Stimulated activated naive B cell treated with anti-CD40 and anti-IgM and Interleukin-4, amounts not matched to agents 10 μg/mL and 1 μg/mL and 100 μg/mL, for 72 hours (primary cell): ENCODE results near the gene MSI2.

Experiments used
- ATAC-seq, 2 donors: fragments of 150-1000 bp; cut with Tn5 transposase; replicated peaks; 2 replicates each; pipeline ENCODE4 v1.10.0; 2021; ENCODE audit warnings: moderate library complexity in 1 of 2
- DNase-seq: peaks from one replicate; pipeline ENCODE4 v3.0.0; 2021
- H3K27ac Mint-ChIP-seq: one replicate; pipeline ENCODE4 v1.8.0; 2022; ENCODE audit warnings: mild to moderate bottlenecking, mixed read lengths
- H3K27me3 Mint-ChIP-seq, 2 donors: one replicate each; pipeline ENCODE4 v1.8.0; 2022; ENCODE audit warnings: mixed read lengths in 2 of 2
- H3K36me3 Mint-ChIP-seq, 2 donors: one replicate each; pipeline ENCODE4 v1.8.0; 2022; ENCODE audit warnings: mixed read lengths in 2 of 2, mild to moderate bottlenecking in 1 of 2
- H3K4me1 Mint-ChIP-seq, 2 donors: one replicate each; pipeline ENCODE4 v1.8.0; 2022; ENCODE audit warnings: mixed read lengths in 2 of 2, mild to moderate bottlenecking in 1 of 2
- H3K4me3 Mint-ChIP-seq, 2 donors: one replicate each; pipeline ENCODE4 v1.8.0; 2022; ENCODE audit warnings: mild to moderate bottlenecking in 2 of 2, mixed read lengths in 2 of 2, moderate library complexity in 1 of 2
- H3K9me3 Mint-ChIP-seq, 2 donors: one replicate each; pipeline ENCODE4 v1.8.0; 2022; ENCODE audit warnings: mixed read lengths in 2 of 2, mild to moderate bottlenecking in 1 of 2

The MSI2 gene

DNA sequence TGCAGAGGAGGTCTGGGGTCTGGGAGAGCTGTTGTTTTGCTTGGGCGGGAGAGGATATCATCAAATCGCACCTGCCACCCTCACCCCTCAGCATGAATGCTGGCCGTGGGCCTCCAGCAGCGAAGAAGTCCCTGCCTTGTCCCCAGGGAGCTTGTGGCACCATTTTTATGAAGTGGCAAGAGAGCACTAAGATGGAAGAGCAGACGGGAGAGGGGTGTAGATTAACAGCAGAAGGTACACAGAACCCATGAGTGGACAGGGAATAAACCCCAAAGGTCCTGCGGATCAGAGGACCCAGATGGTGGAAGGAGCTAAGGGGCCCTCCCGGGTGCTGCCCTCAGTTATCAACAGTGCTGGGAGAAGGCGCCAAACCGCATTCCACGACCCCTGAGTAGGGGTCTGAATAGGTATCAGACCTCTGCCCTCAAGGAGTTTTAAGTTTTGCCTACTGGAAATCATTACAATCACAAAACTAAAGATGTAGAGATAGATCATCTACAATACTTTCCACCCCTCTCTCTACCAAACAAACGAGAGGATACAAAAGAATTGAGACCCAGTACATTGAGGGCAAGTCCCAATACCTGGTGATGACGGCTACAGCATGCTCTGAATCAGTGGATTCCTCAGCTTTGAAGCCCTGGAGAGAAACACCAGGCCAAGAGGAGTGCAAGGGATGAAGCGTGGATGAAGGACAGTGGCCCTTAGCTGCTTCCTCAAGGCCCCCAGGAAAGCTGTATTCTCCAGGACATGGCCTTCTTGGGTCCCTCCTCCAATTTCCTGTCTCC is 428.6 kb downstream of the MSI2 start:
- no peaks in the 10 kb centered on the region for H3K9me3 Mint-ChIP-seq
- H3K4me3 Mint-ChIP-seq, result no peak overlapping the region
- no peaks in the 10 kb centered on the region for H3K27me3 Mint-ChIP-seq
- DNase-seq (no peak), ATAC-seq (no peak)
- H3K27ac Mint-ChIP-seq, result no peak overlapping the region
- H3K4me1 Mint-ChIP-seq, result peaks cover 0 to 2% of the 10 kb centered on the region in 2 donors
- peaks cover 8 to 31% of the 10 kb centered on the region in 2 donors for H3K36me3 Mint-ChIP-seq

DNA sequence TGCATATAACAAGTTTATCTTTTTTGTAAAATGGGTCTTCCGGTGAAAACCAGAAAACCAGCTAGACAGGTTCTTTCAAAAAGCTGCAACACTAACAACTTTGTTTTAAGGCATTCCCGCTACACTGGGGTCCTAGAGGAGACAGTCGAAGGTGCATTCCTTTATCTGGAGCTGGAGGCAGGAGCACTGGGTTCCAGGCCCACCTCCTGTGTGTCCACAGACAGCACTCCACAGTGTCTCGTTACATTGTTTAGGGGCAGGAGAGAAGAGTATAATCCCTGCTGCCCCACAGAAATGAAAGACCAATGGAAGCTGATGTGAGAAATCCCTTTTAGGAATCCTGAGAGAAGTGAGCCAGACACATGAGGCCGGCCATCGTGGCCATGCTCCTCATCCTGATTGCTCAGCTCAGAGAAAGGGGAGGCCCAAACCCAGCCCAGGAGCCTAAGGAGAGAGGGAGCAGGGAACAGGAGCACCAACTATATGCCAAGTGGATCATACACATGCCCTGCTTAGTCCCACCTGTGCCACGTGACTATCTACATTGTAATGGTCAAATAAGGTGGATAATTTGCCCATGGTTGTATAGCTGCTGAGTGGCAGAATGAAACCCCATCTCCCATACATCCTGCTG is 429.3 kb downstream of the MSI2 start:
- H3K4me1 Mint-ChIP-seq, result peaks cover 0 to 2% of the 10 kb centered on the region in 2 donors
- H3K9me3 Mint-ChIP-seq, result no peaks in the 10 kb centered on the region
- no peak overlapping the region for H3K27ac Mint-ChIP-seq
- ATAC-seq (no peak), DNase-seq (no peak)
- H3K27me3 Mint-ChIP-seq, result no peaks in the 10 kb centered on the region
- no peak overlapping the region for H3K4me3 Mint-ChIP-seq
- H3K36me3 Mint-ChIP-seq, result peaks cover 8 to 26% of the 10 kb centered on the region in 2 donors

DNA sequence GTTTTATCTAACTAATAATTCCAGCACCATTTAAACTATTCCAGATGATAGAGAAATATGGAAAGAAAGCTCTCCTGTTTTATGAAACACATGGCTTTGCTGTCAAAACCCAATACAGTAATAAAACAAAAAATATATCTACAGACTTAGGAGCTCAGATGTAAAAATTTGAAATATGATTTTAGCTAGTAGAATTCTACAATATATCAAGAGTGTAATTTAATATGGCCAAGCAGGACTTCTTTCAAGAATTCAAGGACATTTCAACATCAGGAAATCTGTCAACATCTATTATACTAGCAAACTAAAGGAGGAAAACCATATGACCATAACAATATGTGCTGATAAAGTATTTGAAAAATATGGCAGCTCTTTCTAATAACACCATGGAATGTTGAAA is 431.3 kb downstream of the MSI2 start:
- H3K27me3 Mint-ChIP-seq, result no peaks in the 10 kb centered on the region
- H3K27ac Mint-ChIP-seq, result no peak overlapping the region
- H3K9me3 Mint-ChIP-seq, result peaks cover 0 to 5% of the 10 kb centered on the region in 2 donors
- H3K4me3 Mint-ChIP-seq, result no peak overlapping the region
- DNase-seq, result no peak
- no peak for ATAC-seq
- H3K4me1 Mint-ChIP-seq, result peaks cover 2 to 3% of the 10 kb centered on the region in 2 donors
- peaks cover 9 to 24% of the 10 kb centered on the region in 2 donors for H3K36me3 Mint-ChIP-seq

GRCh38 chr17:57689254-57689653 is 432.9 kb downstream of the MSI2 start:
- ATAC-seq (no peak), DNase-seq (no peak)
- Mint-ChIP-seq H3K27me3 (no peaks in the 10 kb centered on the region), H3K4me3 (no peak overlapping the region), H3K9me3 (peaks cover 2 to 13% of the 10 kb centered on the region in 2 donors), H3K27ac (no peak overlapping the region), H3K4me1 (peaks cover 6 to 7% of the 10 kb centered on the region in 2 donors), H3K36me3 (peaks cover 13 to 23% of the 10 kb centered on the region in 2 donors)

DNA sequence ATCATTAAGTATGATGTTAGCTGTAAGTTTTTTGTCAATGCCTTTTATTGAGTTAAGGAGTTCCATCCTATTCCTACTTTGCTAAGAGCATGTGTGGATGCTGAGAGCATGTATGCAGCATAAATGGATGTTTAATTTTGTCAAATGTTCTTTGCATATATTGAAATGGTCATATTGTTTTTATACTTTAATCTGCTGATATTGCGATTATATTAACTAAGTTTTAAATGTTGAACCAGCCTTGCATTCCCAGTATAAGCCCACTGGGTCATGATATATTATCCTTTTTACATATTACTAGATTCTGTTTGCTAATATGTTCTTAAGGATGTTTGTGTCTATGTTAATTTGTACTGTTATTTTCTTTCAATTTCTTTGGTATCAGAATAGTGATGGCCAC is 435.6 kb downstream of the MSI2 start:
- H3K4me3 Mint-ChIP-seq, result no peak overlapping the region
- H3K27ac Mint-ChIP-seq, result no peak overlapping the region
- peaks cover 4 to 7% of the 10 kb centered on the region in 2 donors for H3K4me1 Mint-ChIP-seq
- H3K27me3 Mint-ChIP-seq, result no peaks in the 10 kb centered on the region
- ATAC-seq, result no peak
- peaks cover 10 to 22% of the 10 kb centered on the region in 2 donors for H3K36me3 Mint-ChIP-seq
- no peak for DNase-seq
- peaks cover 4 to 13% of the 10 kb centered on the region in 2 donors for H3K9me3 Mint-ChIP-seq

- peaks cover 10 to 22% of the 10 kb centered on the region in 2 donors for H3K36me3 Mint-ChIP-seq
- ATAC-seq (no peak), DNase-seq (no peak)
- peaks cover 4 to 13% of the 10 kb centered on the region in 2 donors for H3K9me3 Mint-ChIP-seq
- H3K27me3 Mint-ChIP-seq, result no peaks in the 10 kb centered on the region
- H3K4me1 Mint-ChIP-seq, result peaks cover 4 to 7% of the 10 kb centered on the region in 2 donors
- H3K4me3 Mint-ChIP-seq, result no peak overlapping the region
- H3K27ac Mint-ChIP-seq, result peak overlapping the region; percentile 7
Observed at GRCh38 chr17:57692770-57693169, 436.4 kb downstream of the MSI2 start.

DNA sequence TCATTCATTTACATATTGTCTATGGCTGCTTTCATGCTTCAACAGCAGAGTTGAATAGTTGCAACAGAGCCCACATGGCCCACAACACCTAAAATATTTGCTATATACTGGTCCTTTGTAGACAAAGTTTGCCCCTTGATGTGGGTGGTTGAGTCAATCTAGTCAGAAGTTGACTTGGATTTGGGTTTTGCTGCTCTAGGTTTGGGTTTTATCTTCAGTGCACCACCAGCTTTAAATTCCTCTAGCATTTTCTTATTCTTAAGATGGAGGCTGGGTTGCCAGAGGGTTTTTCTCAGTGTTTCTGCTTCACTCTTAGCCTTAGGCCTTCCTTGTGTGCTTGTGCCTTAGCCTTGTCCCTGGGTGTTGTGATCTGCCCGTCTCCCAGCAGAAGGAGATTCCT is 437.7 kb downstream of the MSI2 start:
- DNase-seq (no peak), ATAC-seq (no peak)
- peaks cover 10 to 22% of the 10 kb centered on the region in 2 donors for H3K36me3 Mint-ChIP-seq
- H3K27me3 Mint-ChIP-seq, result no peaks in the 10 kb centered on the region
- H3K27ac Mint-ChIP-seq, result no peak overlapping the region
- H3K4me3 Mint-ChIP-seq, result no peak overlapping the region
- peaks cover 4 to 7% of the 10 kb centered on the region in 2 donors for H3K4me1 Mint-ChIP-seq
- peaks cover 4 to 13% of the 10 kb centered on the region in 2 donors for H3K9me3 Mint-ChIP-seq

GRCh38 chr17:57696050-57696449 is 439.7 kb downstream of the MSI2 start:
- H3K27ac Mint-ChIP-seq, result no peak overlapping the region
- DNase-seq, result no peak
- peaks cover 4 to 11% of the 10 kb centered on the region in 2 donors for H3K9me3 Mint-ChIP-seq
- H3K4me1 Mint-ChIP-seq, result peaks cover 4 to 7% of the 10 kb centered on the region in 2 donors
- H3K36me3 Mint-ChIP-seq, result peaks cover 10 to 25% of the 10 kb centered on the region in 2 donors
- no peak overlapping the region for H3K4me3 Mint-ChIP-seq
- no peaks in the 10 kb centered on the region for H3K27me3 Mint-ChIP-seq
- ATAC-seq, result no peak

DNA sequence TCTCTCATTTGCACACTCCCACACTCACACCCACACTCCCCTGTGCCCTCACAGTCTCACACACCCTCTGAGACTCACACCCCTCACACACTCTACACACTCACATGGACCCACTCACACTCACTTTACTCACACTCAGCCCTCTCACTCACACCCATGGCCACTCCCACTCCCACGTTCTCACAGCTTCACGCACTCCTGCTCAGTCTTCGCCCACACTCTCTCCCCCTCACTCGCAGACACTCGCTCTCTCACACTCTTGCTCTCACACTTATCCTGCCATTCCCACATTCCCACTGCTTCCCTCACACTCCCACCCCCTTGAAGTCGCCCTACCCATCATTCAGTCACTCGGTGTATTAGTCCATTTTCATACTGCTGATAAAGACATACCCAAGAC is 440.9 kb downstream of the MSI2 start:
- H3K36me3 Mint-ChIP-seq, result peaks cover 10 to 25% of the 10 kb centered on the region in 2 donors
- no peak overlapping the region for H3K4me3 Mint-ChIP-seq
- no peak overlapping the region for H3K27ac Mint-ChIP-seq
- ATAC-seq (no peak), DNase-seq (no peak)
- H3K9me3 Mint-ChIP-seq, result peaks cover 4 to 9% of the 10 kb centered on the region in 2 donors
- no peaks in the 10 kb centered on the region for H3K27me3 Mint-ChIP-seq
- peaks cover 4 to 7% of the 10 kb centered on the region in 2 donors for H3K4me1 Mint-ChIP-seq

GRCh38 chr17:57697891-57698711 is 441.8 kb downstream of the MSI2 start:
- peak in 1 of 2 donors; percentile 47 for ATAC-seq
- Mint-ChIP-seq H3K27me3 (no peaks in the 10 kb centered on the region), H3K36me3 (peaks cover 4 to 18% of the 10 kb centered on the region in 2 donors), H3K9me3 (peaks cover 4% of the 10 kb centered on the region in 2 donors), H3K4me1 (no peaks in the 10 kb centered on the region), H3K4me3 (no peak overlapping the region), H3K27ac (no peak overlapping the region)
- DNase-seq, result no peak

DNA sequence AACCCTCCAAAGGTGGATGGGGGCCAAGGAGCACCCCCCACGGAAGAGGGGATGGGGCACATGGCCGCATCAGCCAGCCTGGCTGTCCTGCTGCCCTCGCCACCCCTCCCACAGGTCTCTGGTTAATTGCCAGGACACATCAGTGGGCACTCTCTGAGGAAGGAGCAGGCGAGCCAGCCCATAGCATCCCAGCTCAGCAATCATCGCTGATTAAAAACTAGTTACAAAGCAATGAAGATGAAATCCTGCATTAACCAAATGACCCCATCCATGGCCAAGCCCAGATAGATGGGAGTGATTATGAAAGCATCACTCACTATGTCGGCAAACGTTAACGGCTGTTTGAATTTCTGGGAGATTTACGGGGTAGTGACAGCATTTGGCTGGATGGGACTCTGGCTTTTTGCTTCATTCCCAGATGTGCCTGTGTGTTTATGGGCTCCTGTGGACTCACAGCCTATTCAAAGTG is 443.5 kb downstream of the MSI2 start:
- Mint-ChIP-seq H3K9me3 (peaks cover 0 to 3% of the 10 kb centered on the region in 2 donors), H3K4me1 (no peaks in the 10 kb centered on the region), H3K27ac (no peak overlapping the region), H3K4me3 (no peak overlapping the region), H3K27me3 (no peaks in the 10 kb centered on the region), H3K36me3 (peaks cover 5 to 16% of the 10 kb centered on the region in 2 donors)
- DNase-seq (no peak), ATAC-seq (no peak)

DNA sequence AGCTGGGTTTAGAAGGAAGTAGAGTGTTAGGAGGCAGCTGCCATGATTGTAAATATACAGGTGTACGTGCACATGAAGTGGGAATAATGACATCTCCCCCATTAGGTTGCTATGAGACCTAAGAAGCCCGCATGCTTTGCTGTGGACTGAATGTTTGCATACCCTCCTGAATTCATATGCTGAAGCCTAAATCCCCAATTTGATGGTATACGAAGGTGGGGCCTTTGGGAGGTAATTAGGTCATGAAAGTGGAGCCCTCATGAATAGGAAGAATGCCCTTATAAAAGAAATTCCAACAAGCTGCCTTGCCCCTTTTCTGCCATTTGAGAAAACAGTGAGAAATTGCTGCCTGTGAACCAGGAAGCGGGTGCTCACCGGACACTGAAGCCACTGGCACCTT is 444.8 kb downstream of the MSI2 start:
- Mint-ChIP-seq H3K9me3 (no peaks in the 10 kb centered on the region), H3K4me3 (no peak overlapping the region), H3K36me3 (peaks cover 2 to 7% of the 10 kb centered on the region in 2 donors), H3K4me1 (no peaks in the 10 kb centered on the region), H3K27me3 (no peaks in the 10 kb centered on the region), H3K27ac (no peak overlapping the region)
- DNase-seq (no peak), ATAC-seq (no peak)

- no peak for DNase-seq
- peaks cover 2 to 7% of the 10 kb centered on the region in 2 donors for H3K36me3 Mint-ChIP-seq
Observed at GRCh38 chr17:57703273-57703672, 446.9 kb downstream of the MSI2 start.

GRCh38 chr17:57704448-57704847 is 448.1 kb downstream of the MSI2 start:
- ATAC-seq (no peak), DNase-seq (no peak)
- Mint-ChIP-seq H3K36me3 (peaks cover 2 to 7% of the 10 kb centered on the region in 2 donors), H3K9me3 (no peaks in the 10 kb centered on the region), H3K4me1 (peaks cover 2 to 5% of the 10 kb centered on the region in 2 donors), H3K27ac (no peak overlapping the region), H3K4me3 (no peak overlapping the region), H3K27me3 (no peaks in the 10 kb centered on the region)

More at GRCh38 chr17:57703273-57703672, 446.9 kb downstream of the MSI2 start:
- Mint-ChIP-seq H3K9me3 (no peaks in the 10 kb centered on the region), H3K4me1 (peaks cover 0 to under 1% of the 10 kb centered on the region in 2 donors), H3K27me3 (no peaks in the 10 kb centered on the region), H3K27ac (no peak overlapping the region), H3K4me3 (no peak overlapping the region)
- no peak for ATAC-seq
